GM19239 (cell line): Measurements from ENCODE around the gene CCR5.

ENCODE experiments used
- DNase-seq: peaks from one replicate; pipeline ENCODE4 v3.0.0; 2011; ENCODE audit warnings: low spot score; ENCODE audit not compliant: insufficient read length
- FAIRE-seq: peaks from 2 replicates; lab custom pipeline; 2011; peaks lifted over from hg19 to GRCh38; lab: Jason Lieb, UNC

Gene CCR5

GRCh38 chr3:46405301-46406019 is 34.7 kb downstream of the CCR5 start:
- FAIRE-seq (no peak), DNase-seq (no peak)

- no peak for FAIRE-seq
These were observed 35.7 kb downstream of the CCR5 start for GRCh38 chr3:46406443-46406787.

GRCh38 chr3:46406788-46407611 is 36.3 kb downstream of the CCR5 start, which contains the start of the genes CCR5AS and CCRL2:
TSS of gene CCR5AS (minus strand) at chr3:46407066.
TSS of gene CCRL2 (plus strand) at chr3:46407259. CDS start at chr3:46408080, 821 bp downstream.
- peak; percentile 40 for DNase-seq
- FAIRE-seq, result peak; percentile 72

More at GRCh38 chr3:46406443-46406787, 35.7 kb downstream of the CCR5 start:
- no peak for DNase-seq

GRCh38 chr3:46407970-46408369 is 37.2 kb downstream of the CCR5 start:
- FAIRE-seq (no peak), DNase-seq (no peak)

- FAIRE-seq (no peak), DNase-seq (no peak)
These were observed 38.1 kb downstream of the CCR5 start for GRCh38 chr3:46408853-46409252.

GRCh38 chr3:46409739-46410489 is 39.2 kb downstream of the CCR5 start:
- FAIRE-seq (no peak), DNase-seq (no peak)

GRCh38 chr3:46410669-46411068 is 39.9 kb downstream of the CCR5 start:
- FAIRE-seq (no peak), DNase-seq (no peak)

- no peak for FAIRE-seq
These were observed 40.5 kb downstream of the CCR5 start for GRCh38 chr3:46411271-46411670.

GRCh38 chr3:46412786-46413298 is 42.1 kb downstream of the CCR5 start:
- no peak for FAIRE-seq
- no peak for DNase-seq

More at GRCh38 chr3:46411271-46411670, 40.5 kb downstream of the CCR5 start:
- no peak for DNase-seq

- FAIRE-seq (no peak), DNase-seq (no peak)
These were observed 43.2 kb downstream of the CCR5 start for GRCh38 chr3:46413951-46414350.

- DNase-seq (no peak), FAIRE-seq (no peak)
These were observed 44.0 kb downstream of the CCR5 start for GRCh38 chr3:46414739-46415138.

GRCh38 chr3:46416125-46416810 is 45.5 kb downstream of the CCR5 start:
- DNase-seq, result no peak
- no peak for FAIRE-seq

GRCh38 chr3:46416811-46417510 is 46.2 kb downstream of the CCR5 start:
- FAIRE-seq, result no peak
- DNase-seq, result no peak

GRCh38 chr3:46417841-46418611 is 47.3 kb downstream of the CCR5 start:
- DNase-seq, result no peak
- no peak for FAIRE-seq

- FAIRE-seq (no peak), DNase-seq (no peak)
These were observed 49.1 kb downstream of the CCR5 start for GRCh38 chr3:46419816-46420215.

GRCh38 chr3:46420931-46421330 is 50.2 kb downstream of the CCR5 start:
- FAIRE-seq, result no peak
- no peak for DNase-seq

- no peak for FAIRE-seq
- no peak for DNase-seq
These were observed 51.9 kb downstream of the CCR5 start for GRCh38 chr3:46422617-46423016.

- FAIRE-seq, result no peak
These were observed 52.8 kb downstream of the CCR5 start for GRCh38 chr3:46423588-46423987.

More at GRCh38 chr3:46423588-46423987, 52.8 kb downstream of the CCR5 start:
- DNase-seq, result no peak
